ENCODE measurements around the gene AMMECR1. TPM values are rescaled to one million over a fixed set of nuclear protein-coding genes. Genes with fewer than 3 reads are reported as not detected.

Gene AMMECR1
- total RNA-seq, 4 donors from 2014 or later, result 1.7 to 2.5 (median 1.9) TPM

DNA sequence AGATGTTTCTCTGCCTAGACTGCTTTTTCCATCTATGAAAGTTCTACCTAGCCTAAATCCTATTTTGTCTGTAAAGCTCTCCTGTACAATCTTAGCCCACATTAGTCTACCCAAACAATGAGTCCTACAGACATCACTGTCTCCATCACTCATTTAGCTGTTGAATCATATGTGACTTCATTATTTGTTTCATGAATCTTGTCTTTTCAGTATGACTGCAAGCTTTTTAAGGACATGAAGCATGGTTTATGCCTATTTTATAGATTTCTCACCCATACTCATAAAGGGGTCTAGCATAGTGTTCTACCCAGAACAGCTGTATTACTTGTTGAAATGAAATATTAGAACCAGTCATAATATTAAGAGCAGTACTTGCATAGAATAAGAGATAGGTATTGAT lies 13.0 kb downstream of the AMMECR1 start:
- Histone ChIP-seq H3K4me3 (no peak overlapping the region), H3K4me1 (no peaks in the 10 kb centered on the region), H3K36me3 (no peaks in the 10 kb centered on the region), H3K27me3 (no peaks in the 10 kb centered on the region), H3K9me3 (no peaks in the 10 kb centered on the region), H3K27ac (replicated peaks in 1 of 4) (no peak overlapping the region)
- intact Hi-C loops (cut with DNase I), result no loop called here
- no peak for TF ChIP-seq POLR2A (IDR thresholded peaks at IDR 0.05; ENCODE audit: low read depth)
- TF ChIP-seq POLR2AphosphoS5 (IDR thresholded peaks at IDR 0.05), result no peak
- TF ChIP-seq, protein P1, sequence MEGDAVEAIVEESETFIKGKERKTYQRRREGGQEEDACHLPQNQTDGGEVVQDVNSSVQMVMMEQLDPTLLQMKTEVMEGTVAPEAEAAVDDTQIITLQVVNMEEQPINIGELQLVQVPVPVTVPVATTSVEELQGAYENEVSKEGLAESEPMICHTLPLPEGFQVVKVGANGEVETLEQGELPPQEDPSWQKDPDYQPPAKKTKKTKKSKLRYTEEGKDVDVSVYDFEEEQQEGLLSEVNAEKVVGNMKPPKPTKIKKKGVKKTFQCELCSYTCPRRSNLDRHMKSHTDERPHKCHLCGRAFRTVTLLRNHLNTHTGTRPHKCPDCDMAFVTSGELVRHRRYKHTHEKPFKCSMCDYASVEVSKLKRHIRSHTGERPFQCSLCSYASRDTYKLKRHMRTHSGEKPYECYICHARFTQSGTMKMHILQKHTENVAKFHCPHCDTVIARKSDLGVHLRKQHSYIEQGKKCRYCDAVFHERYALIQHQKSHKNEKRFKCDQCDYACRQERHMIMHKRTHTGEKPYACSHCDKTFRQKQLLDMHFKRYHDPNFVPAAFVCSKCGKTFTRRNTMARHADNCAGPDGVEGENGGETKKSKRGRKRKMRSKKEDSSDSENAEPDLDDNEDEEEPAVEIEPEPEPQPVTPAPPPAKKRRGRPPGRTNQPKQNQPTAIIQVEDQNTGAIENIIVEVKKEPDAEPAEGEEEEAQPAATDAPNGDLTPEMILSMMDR (IDR thresholded peaks at IDR 0.05), result no peak
- no peak for DNase-seq (ENCODE audit: extremely low spot score)

DNA sequence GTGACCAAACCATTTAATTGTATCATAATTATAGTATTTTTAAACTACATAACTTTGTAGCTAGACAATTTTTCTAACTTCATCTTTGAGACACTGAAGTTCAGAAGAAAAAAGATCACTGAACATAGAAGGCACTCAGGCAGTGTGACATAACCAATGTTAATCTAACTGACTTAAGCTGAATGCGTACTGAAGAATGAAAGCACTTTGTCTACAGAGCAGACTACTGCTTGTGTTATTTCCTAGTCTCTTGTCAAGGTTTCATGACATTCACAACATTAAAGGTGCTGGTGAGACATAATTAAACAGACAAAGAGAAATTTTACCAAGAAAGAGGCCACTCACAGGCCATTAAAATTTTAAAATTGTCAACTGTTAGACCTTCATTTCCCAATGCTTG lies 13.5 kb downstream of the AMMECR1 start:
- no peaks in the 10 kb centered on the region for H3K27me3 ChIP-seq

DNA sequence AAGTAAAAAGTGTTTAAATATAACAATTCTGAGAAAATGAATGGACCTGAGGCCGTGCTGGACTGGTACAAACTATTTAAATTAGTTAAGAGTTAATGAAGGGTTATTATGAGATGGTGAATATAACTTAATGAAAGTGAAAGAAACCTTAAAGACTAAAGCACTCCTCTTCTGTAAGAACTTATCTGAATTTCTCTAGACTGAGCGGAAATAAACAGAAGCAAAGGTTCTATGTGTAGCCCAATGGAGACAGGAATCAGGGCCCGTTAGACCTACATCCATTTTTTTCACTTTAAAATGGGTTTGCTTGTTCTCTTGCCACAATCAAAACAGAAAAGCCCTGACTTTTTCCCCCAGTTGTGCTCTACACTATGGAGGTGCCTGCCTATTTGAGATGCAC lies 14.9 kb downstream of the AMMECR1 start:
- intact Hi-C loops (cut with DNase I), result no loop called here
- H3K36me3 ChIP-seq, result no peaks in the 10 kb centered on the region
- no peaks in the 10 kb centered on the region for H3K9me3 ChIP-seq
- H3K27ac ChIP-seq (replicated peaks in 1 of 4), result no peak overlapping the region
- no peaks in the 10 kb centered on the region for H3K4me1 ChIP-seq
- H3K27me3 ChIP-seq, result no peaks in the 10 kb centered on the region
- H3K4me3 ChIP-seq, result no peak overlapping the region
- TF ChIP-seq POLR2A (IDR thresholded peaks at IDR 0.05; ENCODE audit: low read depth) (no peak), POLR2AphosphoS5 (IDR thresholded peaks at IDR 0.05) (no peak), EP300 (IDR thresholded peaks at IDR 0.05) (no peak)
- TF ChIP-seq, protein P1 (IDR thresholded peaks at IDR 0.05), result no peak
- no peak for DNase-seq (ENCODE audit: extremely low spot score)
- WGBS, result 76% methylated on average over 3 of the region's 3 CpGs

More for the DNA sequence above, 13.5 kb downstream of the AMMECR1 start:
- intact Hi-C loops (cut with DNase I), result no loop called here
- Histone ChIP-seq H3K4me1 (no peaks in the 10 kb centered on the region), H3K4me3 (no peak overlapping the region), H3K36me3 (no peaks in the 10 kb centered on the region), H3K9me3 (no peaks in the 10 kb centered on the region), H3K27ac (replicated peaks in 1 of 4) (no peak overlapping the region)
- 86% methylated on average over 1 of the region's 1 CpG for WGBS
- DNase-seq (ENCODE audit: extremely low spot score), result no peak
- TF ChIP-seq EP300 (IDR thresholded peaks at IDR 0.05) (no peak), POLR2AphosphoS5 (IDR thresholded peaks at IDR 0.05) (no peak), POLR2A (IDR thresholded peaks at IDR 0.05; ENCODE audit: low read depth) (no peak)
- TF ChIP-seq, protein P1 (IDR thresholded peaks at IDR 0.05), result no peak

DNA sequence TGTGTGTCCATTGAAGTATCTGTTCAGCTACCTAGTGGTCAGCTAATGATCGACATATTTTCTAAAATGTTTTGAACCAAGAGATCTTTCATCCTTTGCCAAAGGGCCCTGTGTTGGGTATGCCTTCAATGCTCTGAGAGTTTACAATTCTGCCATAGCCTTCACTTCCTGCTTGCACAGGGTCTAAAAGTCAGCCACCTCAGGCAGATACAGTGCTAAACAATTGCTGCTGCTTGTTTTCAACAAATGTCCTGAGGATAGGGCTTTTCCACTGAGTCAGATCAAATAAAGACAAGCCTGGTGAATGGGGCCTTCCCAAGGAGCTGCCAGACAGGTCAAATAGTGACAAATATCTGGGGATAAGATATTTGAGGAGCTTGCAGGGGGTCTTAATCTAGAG lies 16.7 kb downstream of the AMMECR1 start:
- Histone ChIP-seq H3K36me3 (no peaks in the 10 kb centered on the region), H3K9me3 (peaks cover 0 to 10% (median 0%) of the 10 kb centered on the region in 4 donors), H3K4me3 (no peak overlapping the region), H3K27me3 (no peaks in the 10 kb centered on the region), H3K4me1 (no peaks in the 10 kb centered on the region), H3K27ac (replicated peaks in 1 of 4) (no peak overlapping the region)
- DNase-seq (ENCODE audit: extremely low spot score), result no peak
- intact Hi-C loops (cut with DNase I), result no loop called here
- TF ChIP-seq, protein P1 (IDR thresholded peaks at IDR 0.05), result no peak
- 81% methylated on average over 1 of the region's 1 CpG for WGBS

DNA sequence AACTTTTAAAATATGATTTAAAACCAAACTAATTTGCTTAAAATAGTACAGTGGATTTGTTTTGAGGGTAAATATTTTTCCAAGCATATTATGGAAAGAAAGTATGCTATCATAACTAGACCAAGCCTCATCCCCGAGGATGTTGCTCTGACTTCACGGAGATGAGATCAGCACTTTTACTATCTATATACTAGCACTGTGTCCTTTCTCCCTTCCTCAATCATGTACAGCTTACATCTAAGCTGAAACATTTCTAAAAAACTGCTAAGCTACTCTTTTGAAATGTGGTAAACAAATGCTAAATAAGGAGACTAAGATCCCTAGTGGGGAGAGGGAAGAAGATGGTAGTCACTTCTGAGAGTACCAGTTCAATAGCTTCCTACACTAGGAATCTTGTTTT lies 23.8 kb downstream of the AMMECR1 start:
- TF ChIP-seq, protein P1 (IDR thresholded peaks at IDR 0.05), result no peak
- no peak for TF ChIP-seq POLR2A (IDR thresholded peaks at IDR 0.05; ENCODE audit: low read depth)
- Histone ChIP-seq H3K9me3 (peaks cover 0 to 11% (median 0%) of the 10 kb centered on the region in 4 donors), H3K4me1 (no peaks in the 10 kb centered on the region), H3K36me3 (no peaks in the 10 kb centered on the region), H3K27me3 (peaks cover 0 to 3% (median 0%) of the 10 kb centered on the region in 4 donors), H3K4me3 (no peak overlapping the region), H3K27ac (replicated peaks in 1 of 4) (no peak overlapping the region)
- 83% methylated on average over 2 of the region's 2 CpGs for WGBS
- DNase-seq (ENCODE audit: extremely low spot score), result no peak
- intact Hi-C loops (cut with DNase I), result no loop called here
